Measurements from ENCODE around the gene CST4. TPM values are rescaled to one million over a fixed set of nuclear protein-coding genes. Genes with fewer than 3 reads are reported as not detected.

The CST4 gene
- total and polyA plus RNA-seq, 2 donors (not counting 3 experiments of a cell fraction or from before 2014, with no cell fraction given) = not detected

- Histone ChIP-seq H3K27me3 (ENCODE audit: control insufficient read depth in 2 of 2, insufficient read depth in 2 of 2, low read length in 2 of 2) (no peaks in the 10 kb centered on the region), H3K9me1 (replicated peaks; ENCODE audit: control insufficient read depth, extremely low read depth, insufficient read depth, low read length) (no peaks in the 10 kb centered on the region), H3K4me1 (ENCODE audit: control insufficient read depth, extremely low read depth, insufficient read depth, low read length) (peaks cover 9% of the 10 kb centered on the region), H3K79me2 (ENCODE audit: control insufficient read depth, insufficient read depth, low read length) (no peaks in the 10 kb centered on the region), H3K9me3 (replicated peaks; ENCODE audit: control insufficient read depth, insufficient read depth, low read length) (no peaks in the 10 kb centered on the region), H2AFZ (ENCODE audit: low read depth, low read length) (peak overlapping the region; percentile 53), H3K9ac (replicated peaks; ENCODE audit: extremely low read depth, insufficient read depth, low read length) (no peak overlapping the region), H3K36me3 (ENCODE audit: control insufficient read depth in 2 of 2, extremely low read depth in 1 of 2, insufficient read depth in 2 of 2, low read length in 2 of 2) (no peaks in the 10 kb centered on the region), H3K4me2 (ENCODE audit: insufficient read depth, low read length) (peak overlapping the region; percentile 4), H4K20me1 (replicated peaks; ENCODE audit: control insufficient read depth, extremely low read depth, insufficient read depth, low read length) (no peaks in the 10 kb centered on the region), H3K4me3 (replicated peaks in 1 of 3; ENCODE audit: insufficient read depth in 1 of 3, low read depth in 1 of 3, low read length in 3 of 3) (no peak overlapping the region), H3K27ac (ENCODE audit: insufficient read depth, low read depth, low read length) (no peak overlapping the region)
- ChIA-PET POLR2A (no interaction called here), CTCF (interaction anchor here (1.1 kb wide), 1 partner anchor 10 kb away, joined by 6 read pairs; no protein-coding TSS in a partner anchor)
- FAIRE-seq = peak; percentile 86
- dilution Hi-C loops (cut with MboI; ENCODE audit: extremely low pct_ligation_motif_present, low sequenced_read_pairs) (no loop called here), intact Hi-C loops (cut with micrococcal nuclease) (no loop called here)
- no peak for TF ChIP-seq FOS (IDR thresholded peaks at IDR 0.05; ENCODE audit: borderline replicate concordance, insufficient read depth, low read length)
- TF ChIP-seq JUN (IDR thresholded peaks at IDR 0.05; ENCODE audit: borderline replicate concordance, insufficient read depth, insufficient read length, low read depth) = no peak
- TF ChIP-seq MAX (IDR thresholded peaks at IDR 0.05; ENCODE audit: insufficient read depth, insufficient read length) = no peak
- TF ChIP-seq MYC (IDR thresholded peaks at IDR 0.05; ENCODE audit: low read depth, low read length) = no peak
- TF ChIP-seq GATA2 (IDR thresholded peaks at IDR 0.05; ENCODE audit: insufficient read depth, insufficient read length, low read depth, low read length) = no peak
- no peak for TF ChIP-seq CTCF (IDR thresholded peaks at IDR 0.05; ENCODE audit: extremely low read depth in 1 of 2, insufficient read depth in 1 of 2, low read depth in 1 of 2, low read length in 2 of 2)
- no peak for TF ChIP-seq POLR2AphosphoS5 (IDR thresholded peaks at IDR 0.05; ENCODE audit: insufficient read depth, low read depth, low read length)
- TF ChIP-seq EZH2 (IDR thresholded peaks at IDR 0.05; ENCODE audit: borderline replicate concordance, low read depth, low read length, severe bottlenecking) = no peak
- TF ChIP-seq POLR2A (IDR thresholded peaks at IDR 0.05; ENCODE audit: low read depth, low read length) = no peak
- DNase-seq (ENCODE audit: low read depth, low spot score) = peak; percentile 31
- BruUV-seq (replicated peaks) = no TSS peak
Measured at GRCh38 chr20:23658336-23658735, 30.5 kb downstream of the CST4 start.
